Neuronal stem cell (in vitro differentiated cells): Measurements from ENCODE around the gene MGMT.

Source experiments
- DNase-seq: peaks from one replicate; pipeline ENCODE4 v3.0.0-alpha.2; 2013; ENCODE audit warnings: low spot score
- H2AFZ ChIP-seq: one replicate; pipeline ENCODE4 v1.6.1; 2013; ENCODE audit warnings: mild to moderate bottlenecking, low read length, inconsistent platforms
- H2AK5ac ChIP-seq: 2 replicates; pipeline ENCODE4 v1.6.1; 2013; ENCODE audit warnings: low read depth, mild to moderate bottlenecking, inconsistent platforms, low read length, moderate library complexity, mixed read lengths
- H2BK120ac ChIP-seq: 2 replicates; pipeline ENCODE4 v1.6.1; 2013; ENCODE audit warnings: low read depth, mild to moderate bottlenecking, inconsistent platforms, low read length, moderate library complexity, mixed read lengths
- H2BK12ac ChIP-seq: one replicate; pipeline ENCODE4 v1.6.1; 2013; ENCODE audit warnings: low read length, inconsistent platforms
- H2BK15ac ChIP-seq: 2 replicates; pipeline ENCODE4 v1.6.1; 2013; ENCODE audit warnings: mild to moderate bottlenecking, low read length, inconsistent platforms, mixed read lengths
- H2BK5ac ChIP-seq: one replicate; pipeline ENCODE4 v1.6.1; 2013; ENCODE audit warnings: inconsistent platforms, mild to moderate bottlenecking, low read length, moderate library complexity
- H3K14ac ChIP-seq: one replicate; pipeline ENCODE4 v1.6.1; 2013; ENCODE audit warnings: low read length, inconsistent platforms
- H3K18ac ChIP-seq: 2 replicates; pipeline ENCODE4 v1.6.1; 2013; ENCODE audit warnings: low read length, inconsistent platforms
- H3K23ac ChIP-seq: 2 replicates; pipeline ENCODE4 v1.6.1; 2013; ENCODE audit warnings: low read depth, mild to moderate bottlenecking, mixed read lengths, low read length, inconsistent platforms; ENCODE audit not compliant: poor library complexity
- H3K27ac ChIP-seq: replicated peaks from 3 replicates; pipeline ENCODE4 v1.5.1; 2013; ENCODE audit warnings: low read length, inconsistent platforms
- H3K27me3 ChIP-seq, 3 experiments: 2 replicates each; pipeline ENCODE4 v1.6.1; 2013; ENCODE audit warnings: low read length in 3 of 3, mild to moderate bottlenecking in 2 of 3, inconsistent platforms in 1 of 3, low read depth in 1 of 3, mixed read lengths in 1 of 3, moderate library complexity in 1 of 3; ENCODE audit not compliant: control insufficient read depth in 3 of 3, insufficient read depth in 3 of 3
- H3K36me3 ChIP-seq, 2 donors: replicated peaks in 1 of 2; 2 replicates each; pipeline ENCODE4 v1.6.1; 2013; ENCODE audit warnings: low read length in 2 of 2; ENCODE audit not compliant: control insufficient read depth in 2 of 2, insufficient read depth in 2 of 2
- H3K4ac ChIP-seq: 2 replicates; pipeline ENCODE4 v1.6.1; 2013; ENCODE audit warnings: inconsistent platforms, mild to moderate bottlenecking, low read length, moderate library complexity
- H3K4me1 ChIP-seq, 2 donors: 1 replicate in 1 of 2; 2 replicates in 1 of 2; pipeline ENCODE4 v1.6.1; 2013; ENCODE audit warnings: low read length in 2 of 2, low read depth in 1 of 2; ENCODE audit not compliant: control insufficient read depth in 2 of 2, insufficient read depth in 1 of 2
- H3K4me2 ChIP-seq: one replicate; pipeline ENCODE4 v1.6.1; 2013; ENCODE audit warnings: mild to moderate bottlenecking, low read length, inconsistent platforms; ENCODE audit not compliant: insufficient read depth, poor library complexity, severe bottlenecking
- H3K4me3 ChIP-seq, 2 donors: 2 replicates each; pipeline ENCODE4 v1.5.1; 2013; ENCODE audit warnings: low read length in 2 of 2, mild to moderate bottlenecking in 2 of 2, inconsistent platforms in 1 of 2, moderate library complexity in 1 of 2
- H3K79me1 ChIP-seq: one replicate; pipeline ENCODE4 v1.6.1; 2013; ENCODE audit warnings: low read depth, mild to moderate bottlenecking, inconsistent platforms, low read length, moderate library complexity
- H3K9ac ChIP-seq: one replicate; pipeline ENCODE4 v1.6.1; 2013; ENCODE audit warnings: mild to moderate bottlenecking, low read depth, low read length, inconsistent platforms; ENCODE audit not compliant: poor library complexity
- H3K9me3 ChIP-seq, 2 donors: replicated peaks in 1 of 2; 2 replicates each; pipeline versions ENCODE3 to v1.6.1; 2013; ENCODE audit warnings: low read length in 2 of 2, mild to moderate bottlenecking in 2 of 2, inconsistent platforms in 1 of 2, low read depth in 1 of 2, mixed read lengths in 1 of 2, moderate library complexity in 1 of 2; ENCODE audit not compliant: control insufficient read depth in 2 of 2, insufficient read depth in 1 of 2
- H4K8ac ChIP-seq: one replicate; pipeline ENCODE4 v1.6.1; 2013; ENCODE audit warnings: low read depth, mild to moderate bottlenecking, inconsistent platforms, low read length, moderate library complexity
- H4K91ac ChIP-seq: one replicate; pipeline ENCODE4 v1.6.1; 2013; ENCODE audit warnings: low read length, low read depth, mild to moderate bottlenecking, inconsistent platforms; ENCODE audit not compliant: poor library complexity
- WGBS, 2 donors: extraction: QIAGEN DNeasy Blood & Tissue Kit; methylation state at CpG; one replicate each; pipeline ENCODE4 v1.1.7; 2013; ENCODE audit warnings: missing lambda C conversion rate in 2 of 2, mixed read lengths in 1 of 2; ENCODE audit not compliant: insufficient read length in 2 of 2, insufficient replicate concordance in 1 of 2; ENCODE audit errors: extremely low coverage in 2 of 2; 5-methylcytosine and 5-hydroxymethylcytosine counted together

MGMT gene

GRCh38 chr10:129631006-129631405, 164.0 kb downstream of the MGMT start:
- no peak overlapping the region for H3K4ac ChIP-seq
- H2BK12ac ChIP-seq, result no peak overlapping the region
- peaks cover 0 to 1% of the 10 kb centered on the region in 2 donors for H3K36me3 ChIP-seq
- H3K27ac ChIP-seq, result no peak overlapping the region
- no peaks in the 10 kb centered on the region for H3K27me3 ChIP-seq
- H3K4me2 ChIP-seq, result no peak overlapping the region
- H4K91ac ChIP-seq, result no peak overlapping the region
- no peak for DNase-seq
- no CpG with 5 or more reads among the region's 6 CpGs for WGBS, 2 donors
- no peak overlapping the region for H4K8ac ChIP-seq
- H3K79me1 ChIP-seq, result no peaks in the 10 kb centered on the region
- H3K23ac ChIP-seq, result no peak overlapping the region
- H3K4me3 ChIP-seq, result no peak overlapping the region
- H3K9me3 ChIP-seq, result peaks cover 0 to 3% of the 10 kb centered on the region in 2 donors
- H3K14ac ChIP-seq, result no peak overlapping the region
- no peak overlapping the region for H2BK120ac ChIP-seq
- no peak overlapping the region for H2AFZ ChIP-seq
- no peak overlapping the region for H2BK15ac ChIP-seq
- H2AK5ac ChIP-seq, result no peak overlapping the region
- no peak overlapping the region for H3K9ac ChIP-seq
- H3K4me1 ChIP-seq, result peaks cover 0 to 11% of the 10 kb centered on the region in 2 donors
- no peak overlapping the region for H3K18ac ChIP-seq
- no peak overlapping the region for H2BK5ac ChIP-seq

- peaks cover 0 to 11% of the 10 kb centered on the region in 2 donors for H3K4me1 ChIP-seq
- WGBS, 2 donors, result no CpG with 5 or more reads among the region's 17 CpGs
- no peak overlapping the region for H3K4me2 ChIP-seq
- no peak overlapping the region for H3K27ac ChIP-seq
- no peak overlapping the region for H3K18ac ChIP-seq
- H2BK120ac ChIP-seq, result no peak overlapping the region
- no peak overlapping the region for H2AFZ ChIP-seq
- no peak overlapping the region for H4K8ac ChIP-seq
- no peak overlapping the region for H2BK12ac ChIP-seq
- H3K14ac ChIP-seq, result no peak overlapping the region
- H2BK5ac ChIP-seq, result no peak overlapping the region
- no peak overlapping the region for H3K23ac ChIP-seq
- DNase-seq, result no peak
- H3K4me3 ChIP-seq, result no peak overlapping the region
- peaks cover 0 to 3% of the 10 kb centered on the region in 2 donors for H3K9me3 ChIP-seq
- H4K91ac ChIP-seq, result no peak overlapping the region
- H2AK5ac ChIP-seq, result no peak overlapping the region
- peaks cover 0 to 1% of the 10 kb centered on the region in 2 donors for H3K36me3 ChIP-seq
- no peaks in the 10 kb centered on the region for H3K27me3 ChIP-seq
- no peak overlapping the region for H3K4ac ChIP-seq
- H3K9ac ChIP-seq, result no peak overlapping the region
- H3K79me1 ChIP-seq, result no peaks in the 10 kb centered on the region
- no peak overlapping the region for H2BK15ac ChIP-seq
Observed at GRCh38 chr10:129631870-129632623, 165.0 kb downstream of the MGMT start.

GRCh38 chr10:129637010-129637409, 170.0 kb downstream of the MGMT start:
- WGBS, 2 donors, result no CpG with 5 or more reads among the region's 3 CpGs
- Histone ChIP-seq H3K79me1 (no peaks in the 10 kb centered on the region), H4K8ac (no peak overlapping the region), H2BK12ac (no peak overlapping the region), H3K9ac (no peak overlapping the region), H3K9me3 (peaks cover 0 to 3% of the 10 kb centered on the region in 2 donors), H3K4me1 (peaks cover 0 to 19% of the 10 kb centered on the region in 2 donors), H2BK120ac (no peak overlapping the region), H3K14ac (no peak overlapping the region), H2AK5ac (no peak overlapping the region), H3K36me3 (peaks cover 0 to 1% of the 10 kb centered on the region in 2 donors), H4K91ac (no peak overlapping the region), H3K4me2 (no peak overlapping the region), H3K27me3 (no peaks in the 10 kb centered on the region), H3K27ac (peak overlapping the region; percentile 83), H3K4ac (no peak overlapping the region), H3K18ac (no peak overlapping the region), H2AFZ (no peak overlapping the region), H2BK5ac (no peak overlapping the region), H3K23ac (no peak overlapping the region), H3K4me3 (no peak overlapping the region), H2BK15ac (no peak overlapping the region)
- DNase-seq, result peak; percentile 55

- Histone ChIP-seq H3K36me3 (peaks cover 0 to 1% of the 10 kb centered on the region in 2 donors), H3K18ac (no peak overlapping the region), H2BK12ac (no peak overlapping the region), H3K4me2 (no peak overlapping the region), H3K27ac (peak overlapping the region; percentile 83), H2AK5ac (no peak overlapping the region), H3K79me1 (no peaks in the 10 kb centered on the region), H2BK15ac (no peak overlapping the region), H2AFZ (no peak overlapping the region), H3K23ac (no peak overlapping the region), H2BK5ac (no peak overlapping the region), H3K14ac (no peak overlapping the region), H3K9ac (no peak overlapping the region), H2BK120ac (no peak overlapping the region), H4K91ac (no peak overlapping the region), H3K4ac (no peak overlapping the region), H3K27me3 (no peaks in the 10 kb centered on the region), H4K8ac (no peak overlapping the region), H3K4me3 (no peak overlapping the region), H3K4me1 (peaks cover 0 to 19% of the 10 kb centered on the region in 2 donors), H3K9me3 (peaks cover 0 to 3% of the 10 kb centered on the region in 2 donors)
- no CpG with 5 or more reads among the region's 5 CpGs for WGBS, 2 donors
- no peak for DNase-seq
Observed at GRCh38 chr10:129637846-129638245, 170.8 kb downstream of the MGMT start.
